ENCODE data around the gene TULP4.

DNA sequence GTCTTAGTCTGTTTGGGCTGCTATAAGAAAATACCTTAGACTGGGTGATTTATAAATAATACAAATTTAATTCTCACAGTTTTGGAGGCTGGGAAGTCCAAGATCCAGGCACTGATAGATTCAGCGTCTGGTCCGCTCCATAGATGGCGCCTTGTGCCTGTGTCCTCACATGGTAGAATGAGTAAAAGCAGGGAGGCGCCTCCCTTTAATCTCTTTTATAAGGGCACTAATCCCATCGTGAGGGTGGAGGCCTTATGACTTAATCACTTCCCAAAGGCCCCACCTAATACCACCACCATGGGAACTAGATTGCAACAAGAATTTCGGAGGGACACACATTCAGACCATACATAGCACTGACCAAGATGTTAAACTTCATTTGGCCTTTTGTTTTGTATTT, 156.4 kb downstream of the TULP4 start:
- TF ChIP-seq CTCF (IDR thresholded peaks at IDR 0.05; ENCODE audit: control extremely low read depth in 1 of 3, insufficient read depth in 1 of 3, low read depth in 1 of 3, low read length in 3 of 3) (no peak), SP4 (IDR thresholded peaks at IDR 0.05; ENCODE audit: low read length) (no peak), POLR2A (IDR thresholded peaks at IDR 0.05; ENCODE audit: control extremely low read depth in 1 of 2, low read depth in 2 of 2, low read length in 2 of 2) (no peak), MAFK (IDR thresholded peaks at IDR 0.05; ENCODE audit: low read depth, low read length) (no peak), KDM1A (IDR thresholded peaks at IDR 0.05; ENCODE audit: borderline replicate concordance, low read length) (no peak), EP300 (IDR thresholded peaks at IDR 0.05; ENCODE audit: borderline replicate concordance in 1 of 2, low read depth in 2 of 2, low read length in 2 of 2) (no peak), EZH2 (IDR thresholded peaks at IDR 0.05; ENCODE audit: low read depth, low read length, severe bottlenecking) (no peak), GABPA (IDR thresholded peaks at IDR 0.05; ENCODE audit: borderline replicate concordance, insufficient read depth, low read length) (no peak), KDM5A (IDR thresholded peaks at IDR 0.05; ENCODE audit: low read length) (no peak), SRF (IDR thresholded peaks at IDR 0.05; ENCODE audit: low read depth, low read length) (no peak), SP1 (IDR thresholded peaks at IDR 0.05; ENCODE audit: low read depth, low read length) (no peak), POLR2AphosphoS5 (IDR thresholded peaks at IDR 0.05; ENCODE audit: low read depth, low read length) (no peak)
